Ramos (cell line): Measurements from ENCODE around the gene HELZ.
"Not testable (repeated sequence)": the region's sequence is repeated elsewhere in the genome, so short reads cannot be mapped to it uniquely, and the experiment has no call there.

ENCODE experiments used
- in situ Hi-C: fragments of 300-500 bp; cut with MboI; formaldehyde crosslinking; loops from one replicate; pipeline ENCODE4 v1.14.3; 2022; ENCODE audit warnings: low sequenced_read_pairs; ENCODE audit not compliant: unreplicated experiment

Gene HELZ

DNA sequence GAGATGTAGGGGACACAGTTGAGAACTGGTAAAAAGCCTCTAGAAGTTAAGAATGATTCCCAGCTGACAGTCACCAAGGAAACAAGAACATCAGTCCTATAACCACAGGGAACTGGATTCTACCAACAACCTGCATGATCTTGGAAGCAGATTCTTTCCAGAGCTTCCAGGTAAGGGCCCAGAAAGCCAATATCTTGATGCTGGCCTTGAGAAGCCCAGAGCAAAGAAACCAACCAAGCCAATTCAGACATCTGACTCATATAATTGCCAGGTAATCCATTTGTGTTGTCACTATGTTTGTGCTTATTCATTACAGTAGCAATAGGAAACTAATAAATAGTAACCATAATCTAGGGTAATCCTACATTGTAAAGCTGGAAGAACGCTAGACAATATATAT, 119.1 kb downstream of the HELZ start:
- in situ Hi-C loops = no loop called here

DNA sequence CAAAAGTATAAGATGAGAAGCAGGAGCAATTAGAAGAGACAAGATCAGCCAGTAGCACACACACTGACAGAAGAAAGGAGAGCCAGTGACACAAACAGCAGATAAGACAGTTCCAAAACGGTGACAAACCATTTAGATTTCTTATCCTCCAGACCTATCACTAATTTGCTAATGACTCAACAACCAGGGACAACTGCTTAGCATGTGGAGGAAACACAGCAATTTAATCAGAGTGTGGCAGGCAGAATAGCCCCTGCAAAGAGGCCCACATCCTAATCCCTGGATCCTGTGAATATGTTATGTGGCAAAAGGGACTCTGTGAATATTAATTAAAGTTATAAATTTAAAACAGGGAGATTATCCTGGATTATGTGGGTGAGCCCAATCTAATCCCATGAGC, 119.6 kb downstream of the HELZ start:
- in situ Hi-C loops = no loop called here

DNA sequence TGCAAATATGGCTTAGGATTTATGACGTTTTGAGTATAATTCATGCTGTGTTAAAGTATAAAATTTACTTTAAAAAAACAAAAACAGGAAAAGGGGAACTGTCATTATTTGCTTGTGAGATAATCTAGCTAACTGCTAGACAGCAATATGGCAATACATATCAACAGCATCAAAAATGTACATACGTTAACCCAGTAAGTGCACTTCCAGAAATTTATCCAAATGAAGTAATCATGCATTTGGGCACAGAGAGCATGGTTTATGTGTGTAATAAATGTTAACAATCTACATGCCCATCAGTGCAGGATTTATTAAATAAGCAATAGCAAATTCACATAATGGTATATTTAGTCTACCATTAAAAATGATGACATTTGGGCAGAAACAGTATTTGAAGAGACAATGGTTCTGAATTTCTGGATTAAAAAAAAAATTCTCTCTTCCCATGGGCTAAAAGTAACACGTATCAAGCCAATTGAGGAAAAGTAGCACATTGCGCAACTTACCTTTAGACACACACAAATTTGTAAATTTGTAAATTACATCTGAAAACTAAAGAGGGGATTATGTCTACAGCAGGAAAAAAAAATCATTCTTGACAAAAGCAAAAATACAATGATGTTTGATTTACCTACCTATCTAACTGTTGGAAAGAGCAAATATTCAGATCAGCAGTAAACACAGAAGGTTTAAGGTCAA, 120.4 kb downstream of the HELZ start:
- in situ Hi-C loops = no loop called here

DNA sequence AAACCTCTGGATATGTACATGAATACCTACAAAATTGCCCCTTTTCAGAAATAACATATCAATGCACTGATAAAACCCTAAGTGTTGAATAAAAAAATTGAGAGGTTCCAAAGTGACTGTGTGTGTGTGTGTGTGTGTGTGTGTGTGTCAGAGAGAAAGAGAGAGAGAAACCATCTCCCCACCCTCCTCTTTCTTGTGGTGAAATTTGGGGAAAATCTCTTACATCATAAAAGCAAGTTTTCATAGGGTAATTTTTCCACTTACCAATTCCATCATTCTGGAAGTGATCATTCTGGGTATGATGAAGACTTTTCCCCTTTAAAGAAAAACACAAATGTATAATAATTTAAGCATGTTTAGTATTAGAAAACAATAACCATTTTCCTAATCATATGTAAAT, 121.3 kb downstream of the HELZ start:
- in situ Hi-C loops = no loop called here

DNA sequence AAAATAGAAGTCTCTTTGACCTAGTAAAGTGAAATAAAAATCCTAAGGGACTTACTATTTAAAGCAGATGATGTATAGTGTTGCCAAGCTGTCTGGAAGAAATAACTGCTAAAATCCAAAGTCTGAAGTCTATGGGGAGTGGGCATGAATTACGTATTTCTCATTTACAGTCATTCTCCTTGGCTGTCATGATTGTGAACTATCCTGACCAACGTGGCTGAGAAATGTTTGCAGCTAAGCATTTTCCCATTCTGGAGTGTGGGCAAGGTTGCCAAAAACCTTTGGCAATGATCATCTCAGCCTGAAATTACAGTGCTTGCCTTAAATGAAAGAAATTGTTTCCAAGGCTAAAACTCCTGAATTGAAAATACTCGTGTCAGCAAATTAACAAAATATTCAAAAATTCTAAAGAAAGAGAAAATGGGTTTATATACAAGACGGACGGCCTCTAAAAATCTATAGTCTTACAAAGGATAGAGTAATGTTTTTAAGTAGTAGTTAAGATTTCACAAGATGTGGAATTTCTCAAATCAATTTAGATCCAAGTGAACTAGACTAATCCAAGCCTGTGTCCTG, 123.6 kb downstream of the HELZ start:
- in situ Hi-C loops = no loop called here

DNA sequence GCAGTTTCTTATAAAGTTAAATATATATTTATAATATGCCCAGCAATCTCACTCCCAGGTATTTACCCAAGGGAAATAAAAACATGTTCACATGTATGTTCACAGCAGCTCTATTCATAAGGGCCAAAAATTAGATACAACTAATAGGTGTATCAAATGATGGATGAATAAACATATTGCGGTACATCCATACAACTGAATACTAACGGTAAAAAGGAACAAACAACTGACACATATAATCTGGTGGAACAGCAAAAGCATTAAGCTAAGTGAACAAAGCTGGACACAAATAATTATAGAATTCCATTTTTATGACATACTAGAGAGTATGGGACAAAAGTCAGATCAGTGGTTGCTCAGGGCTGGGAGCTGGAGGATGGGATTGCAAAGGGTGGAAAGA, 125.9 kb downstream of the HELZ start:
- in situ Hi-C loops = no loop called here

DNA sequence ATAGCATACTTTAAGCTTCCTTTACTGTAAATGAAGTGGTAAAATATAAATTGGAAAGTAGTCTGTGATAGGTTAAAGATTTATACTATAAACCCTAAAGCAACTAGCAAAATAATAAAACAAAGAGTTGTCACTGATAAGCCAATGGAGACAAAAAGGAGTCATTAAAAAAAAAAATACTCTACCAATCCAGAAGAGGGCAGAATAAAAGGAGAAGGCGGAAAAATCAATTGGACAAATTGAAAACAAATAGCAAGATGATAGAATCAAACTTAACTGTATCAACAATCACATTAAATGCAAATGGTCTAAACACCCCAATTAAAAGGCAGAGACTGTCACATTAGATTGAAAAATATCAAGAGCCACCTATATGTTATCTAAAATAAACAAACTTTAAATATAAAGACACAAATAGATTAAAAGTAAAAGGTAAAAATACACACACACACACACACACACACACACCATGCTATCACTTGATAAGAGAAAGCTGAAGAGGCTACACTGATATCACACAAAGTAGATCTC, 128.9 kb downstream of the HELZ start:
- in situ Hi-C loops = no loop called here

DNA sequence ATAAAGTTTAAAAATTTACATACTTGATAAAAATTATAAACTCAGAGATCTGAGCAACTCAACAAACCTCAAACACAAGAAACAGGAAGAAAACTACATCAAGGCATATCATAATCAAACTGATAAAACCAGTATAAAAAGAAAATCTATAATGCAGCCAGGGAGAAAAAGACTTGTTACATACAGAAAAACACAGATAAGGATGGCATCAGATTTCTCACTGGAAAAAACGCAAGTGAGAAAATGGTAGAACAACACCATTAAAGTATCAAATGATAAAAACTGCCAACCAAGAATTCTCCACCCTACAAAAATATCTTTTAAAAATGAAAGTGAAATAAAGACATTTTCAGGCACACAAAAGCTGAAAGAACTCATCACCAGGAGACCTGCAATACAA, 129.6 kb downstream of the HELZ start:
- in situ Hi-C loops = no loop called here

DNA sequence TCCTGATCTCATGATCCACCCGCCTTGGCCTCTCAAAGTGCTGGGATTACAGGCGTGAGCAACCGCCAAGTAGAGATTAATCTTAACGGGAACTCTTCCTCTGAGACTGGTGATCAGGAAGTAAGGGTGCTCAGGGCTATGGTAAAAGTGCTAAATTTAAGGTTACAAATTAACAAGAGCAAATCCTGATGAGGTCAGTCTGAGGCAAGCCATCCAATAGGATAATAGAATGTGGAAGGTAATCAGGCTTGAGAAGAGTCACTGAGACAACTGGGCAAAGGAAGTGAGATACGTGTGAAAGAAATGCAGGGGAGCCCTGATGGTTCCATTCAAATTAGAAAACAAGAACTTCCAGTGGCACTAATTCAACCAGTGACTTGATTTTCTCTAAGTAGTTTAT, 131.5 kb downstream of the HELZ start:
- in situ Hi-C loops = no loop called here

DNA sequence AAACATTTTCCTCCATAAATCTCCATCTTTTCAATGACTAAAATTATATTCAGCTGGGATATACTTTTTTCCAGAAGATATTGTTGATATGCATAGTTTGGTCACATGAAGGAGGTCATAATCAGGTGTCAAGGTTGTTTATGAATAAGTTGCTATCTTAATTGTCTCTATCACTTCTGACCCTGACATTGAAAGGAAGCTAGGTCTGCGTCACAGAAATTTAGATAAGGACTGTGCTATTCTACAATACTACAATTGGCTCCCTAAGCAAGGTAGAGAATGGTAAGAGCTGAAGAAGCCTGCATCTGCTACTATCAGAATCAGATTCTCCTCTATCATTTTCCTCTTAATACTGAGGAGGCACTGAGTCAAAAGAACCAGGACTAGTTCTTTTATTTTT, 133.2 kb downstream of the HELZ start:
- in situ Hi-C loops = no loop called here

DNA sequence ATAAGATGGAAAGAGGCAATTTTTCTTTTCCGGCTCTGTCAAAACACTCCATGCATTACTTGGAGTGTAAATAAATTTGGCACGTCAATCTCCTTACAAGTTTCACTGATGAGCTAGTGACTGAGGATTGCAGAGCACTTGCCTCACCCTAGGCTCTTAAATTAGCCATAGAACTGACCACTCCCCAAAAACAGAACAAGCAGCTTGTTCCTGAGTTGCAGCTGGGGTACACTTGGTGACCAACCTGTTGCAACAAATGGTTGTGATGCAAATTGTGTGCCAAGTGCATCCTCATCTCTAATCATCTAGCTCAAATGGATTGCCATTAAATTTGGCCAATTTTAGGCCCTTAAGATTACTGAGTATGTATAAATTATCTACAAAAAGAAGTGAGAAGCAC, 133.7 kb downstream of the HELZ start:
- in situ Hi-C loops = no loop called here

DNA sequence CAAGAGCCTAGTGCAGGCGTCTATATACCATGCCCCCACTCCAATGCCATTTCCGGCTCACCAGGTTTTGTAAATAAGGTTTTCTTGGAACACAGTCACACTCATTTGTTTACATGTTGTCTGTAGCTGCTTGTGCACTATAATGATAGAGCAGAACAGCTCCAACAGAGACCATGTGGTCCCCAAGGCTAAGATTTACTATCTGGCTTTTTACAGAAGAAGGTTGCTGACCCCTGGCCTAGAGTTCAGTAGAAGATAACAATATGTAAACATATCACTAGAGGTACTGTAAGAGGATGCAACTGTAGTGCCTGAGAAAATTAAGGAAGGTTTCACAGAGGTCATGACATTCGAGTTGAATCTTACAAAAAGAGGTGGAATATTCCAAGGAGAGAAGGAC, 134.4 kb downstream of the HELZ start:
- in situ Hi-C loops = no loop called here

DNA sequence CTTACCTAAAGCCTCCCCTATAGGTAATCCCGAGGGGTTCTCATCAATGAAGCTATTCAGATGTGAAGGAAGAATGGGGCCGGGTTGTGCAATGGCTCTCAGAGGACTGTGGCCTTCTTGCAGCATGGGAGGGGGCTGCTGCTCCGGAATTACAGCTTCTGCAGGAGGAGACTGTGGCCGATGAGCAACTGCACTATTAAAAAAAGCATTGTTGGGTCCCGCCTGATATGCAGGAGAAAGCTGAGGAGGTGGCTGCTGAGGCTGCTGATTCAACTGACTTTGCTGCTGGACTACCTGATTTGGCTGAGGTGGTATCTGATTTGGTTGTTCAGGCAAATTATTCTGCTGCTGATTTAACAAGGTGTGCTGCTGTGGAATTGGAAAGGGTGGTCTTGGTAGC, 135.9 kb downstream of the HELZ start:
- in situ Hi-C loops = no loop called here

DNA sequence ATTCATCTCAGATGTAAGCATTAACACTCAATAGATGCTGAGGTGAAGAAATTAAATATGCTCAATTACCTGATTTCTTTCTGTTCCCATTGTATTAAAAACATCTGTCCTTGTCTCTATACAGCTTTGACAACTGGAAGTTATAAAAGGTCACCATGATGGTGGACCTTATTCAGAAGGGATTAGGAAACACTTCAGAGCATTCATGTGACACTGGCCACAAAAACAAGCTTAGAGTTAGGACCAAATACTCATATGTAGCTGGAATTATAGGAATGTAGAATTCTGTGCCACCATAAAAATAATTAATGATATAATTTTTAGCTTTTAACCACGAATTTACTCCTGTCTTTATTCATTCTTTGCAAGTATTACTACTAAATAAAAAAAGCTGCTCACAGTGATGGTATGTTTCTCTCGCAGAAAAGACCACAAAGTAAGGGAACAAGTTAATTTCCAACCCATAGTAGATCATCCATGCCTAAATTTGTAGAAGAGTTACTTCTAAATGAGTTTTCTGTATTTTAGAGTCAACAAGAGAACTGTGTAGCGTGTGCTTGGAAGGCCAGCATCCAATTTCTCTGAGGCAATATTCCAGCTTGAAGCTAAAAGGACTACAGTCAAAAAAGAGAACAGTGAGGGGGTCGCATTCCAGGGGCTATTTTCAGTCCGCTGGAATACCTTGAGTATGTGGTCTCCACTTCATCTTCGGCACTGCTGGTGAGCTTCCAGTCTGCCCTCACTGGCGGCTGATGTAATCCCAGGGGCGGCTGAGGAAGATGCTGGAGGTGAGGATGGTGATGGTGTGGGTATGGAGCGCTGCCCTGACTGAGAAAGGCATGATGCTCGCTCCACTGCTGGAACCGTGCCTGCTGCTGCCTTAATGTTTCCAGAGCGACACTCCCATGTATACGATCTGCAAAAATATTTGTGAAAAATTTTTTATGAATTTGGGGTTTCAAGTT, 136.9 kb downstream of the HELZ start:
- in situ Hi-C loops = no loop called here

DNA sequence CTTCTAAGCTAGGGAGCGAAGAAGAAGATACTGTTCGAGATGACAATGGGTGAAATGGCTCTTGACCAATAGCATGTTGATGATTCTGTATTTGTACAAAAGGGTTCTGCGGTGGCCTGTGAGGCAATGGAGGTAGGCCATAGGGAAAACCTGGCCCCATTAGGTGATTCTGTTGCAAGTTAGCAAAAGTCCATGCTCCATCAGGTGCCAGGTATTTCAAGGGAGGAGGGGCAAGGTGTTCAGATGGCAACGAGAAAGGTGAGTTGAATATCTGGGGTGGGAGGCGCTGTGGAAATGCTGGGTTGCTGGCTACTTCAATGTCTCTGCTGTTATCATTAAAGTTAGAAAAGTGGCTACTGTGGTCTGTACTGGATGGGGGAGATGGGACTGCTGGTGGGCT, 137.8 kb downstream of the HELZ start:
- in situ Hi-C loops = no loop called here

DNA sequence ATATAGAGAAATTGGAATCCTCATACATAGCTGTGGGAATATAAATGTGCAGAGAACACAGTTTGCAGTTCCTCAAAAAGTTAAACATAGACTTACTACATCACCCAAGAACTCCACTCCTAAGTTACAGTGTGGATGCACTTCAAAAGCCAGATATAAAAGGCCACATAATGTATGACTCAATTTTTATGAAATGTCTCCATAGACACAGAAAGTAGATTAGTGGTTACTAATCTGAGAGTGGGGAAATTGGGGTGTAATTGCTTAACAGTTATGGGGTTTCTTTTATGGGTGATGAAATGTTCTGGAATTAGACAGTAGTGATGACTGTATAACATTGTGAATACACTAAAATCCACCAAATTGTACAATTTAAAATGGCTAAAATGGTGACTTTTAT, 139.8 kb downstream of the HELZ start:
- in situ Hi-C loops = no loop called here

DNA sequence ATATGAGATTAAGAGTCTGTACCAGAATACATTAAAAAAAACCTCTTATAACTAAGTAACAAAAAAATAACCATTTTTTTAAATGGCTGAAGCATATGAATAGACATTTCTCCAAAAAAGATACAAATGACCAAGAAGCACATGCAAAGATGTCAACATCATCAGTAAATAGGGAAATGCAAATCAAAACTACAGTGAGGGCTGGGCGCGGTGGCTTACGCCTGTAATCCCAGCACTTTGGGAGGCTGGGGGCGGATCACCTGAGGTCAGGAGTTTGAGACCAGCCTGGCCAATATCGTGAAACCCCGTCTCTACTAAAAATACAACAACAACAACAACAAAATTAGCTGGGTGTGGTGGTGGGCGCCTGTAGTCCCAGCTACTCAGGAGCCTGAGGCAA, 140.4 kb downstream of the HELZ start:
- in situ Hi-C loops = not testable (repeated sequence)

DNA sequence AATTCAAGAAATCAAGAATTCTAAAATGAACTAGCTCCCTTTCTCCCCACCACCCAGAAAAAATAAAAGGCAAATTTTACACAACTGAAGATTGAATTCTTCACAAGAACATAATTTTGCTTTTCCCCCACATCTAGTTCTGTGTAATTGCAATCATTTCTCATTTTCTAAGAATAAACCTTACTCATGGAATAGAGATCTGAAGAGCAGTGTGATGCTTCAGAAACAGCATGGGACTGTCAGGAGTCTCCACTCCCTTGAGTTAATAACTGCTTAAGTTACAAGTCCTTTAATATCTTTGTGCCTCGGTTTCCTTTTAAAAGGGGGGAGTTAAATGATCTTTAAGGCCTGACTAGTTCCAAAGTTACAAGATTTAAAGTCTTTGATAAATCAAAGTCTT, 147.0 kb downstream of the HELZ start:
- in situ Hi-C loops = no loop called here

DNA sequence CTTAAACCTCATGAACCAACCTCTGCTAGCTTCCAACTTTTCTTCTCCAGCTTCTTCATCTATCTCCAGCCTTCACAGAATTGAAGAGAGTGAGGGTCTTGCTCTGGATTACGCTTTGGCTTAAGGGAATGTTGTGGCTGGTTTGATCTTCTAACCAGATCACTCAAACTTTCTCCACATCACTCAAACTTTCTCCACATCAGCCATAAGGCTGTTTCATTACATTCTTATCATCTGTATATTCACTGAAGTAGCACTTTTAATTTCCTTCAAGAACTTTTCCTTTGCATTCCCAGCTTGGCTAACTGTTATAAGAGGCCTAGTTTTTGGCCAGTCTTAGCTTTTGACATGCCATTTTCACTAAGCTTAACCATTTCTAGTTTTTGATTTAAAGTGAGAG, 148.4 kb downstream of the HELZ start:
- in situ Hi-C loops = no loop called here

DNA sequence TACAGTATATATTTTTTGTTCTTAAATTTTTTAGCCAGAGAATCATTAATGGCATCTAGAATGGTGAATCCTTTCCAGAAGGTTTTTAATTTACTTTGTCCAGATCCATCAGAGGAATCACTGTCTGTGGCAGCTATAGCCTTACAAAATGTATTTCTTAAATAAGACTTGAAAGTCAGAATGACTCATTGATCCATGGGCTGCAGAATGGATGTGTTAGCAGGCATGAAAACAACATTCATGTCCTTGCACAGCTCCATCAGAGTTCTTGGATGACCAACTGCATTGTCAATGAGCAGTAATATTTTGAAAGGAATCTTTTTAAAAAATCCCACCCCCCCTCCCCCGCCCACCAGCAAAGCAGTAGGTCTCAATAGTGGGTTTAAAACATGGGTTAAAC, 149.2 kb downstream of the HELZ start:
- in situ Hi-C loops = no loop called here

DNA sequence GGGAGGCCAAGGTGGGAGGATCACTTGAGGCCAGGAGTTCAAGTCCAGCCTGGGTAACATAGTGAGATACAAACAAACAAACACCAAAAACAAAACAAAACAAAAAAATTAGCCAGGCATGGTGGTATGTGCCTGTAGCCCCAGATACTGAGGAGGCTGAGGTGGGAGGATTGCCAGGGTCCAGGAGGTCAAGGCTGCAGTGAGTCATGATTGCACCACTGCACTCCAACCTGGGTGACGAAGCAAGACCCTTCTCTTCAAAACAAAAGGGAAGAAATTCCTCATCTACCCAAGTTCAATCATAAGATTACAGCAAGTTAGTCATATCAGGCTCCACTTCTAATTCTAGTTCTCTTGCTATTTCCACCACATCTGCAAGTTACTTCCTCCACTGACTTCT, 149.7 kb downstream of the HELZ start:
- in situ Hi-C loops = not testable (repeated sequence)
